Measurements from ENCODE around the gene PCDHA10.

PCDHA10 gene

GRCh38 chr5:140883927-140884697 lies 28.4 kb downstream of the PCDHA10 start:
- no peak for DNase-seq

GRCh38 chr5:140916325-140916724 lies 60.6 kb downstream of the PCDHA10 start:
- DNase-seq, result no peak
